GM12878 (cell line): ENCODE results near the gene KRTAP2-4. TPM values are rescaled to one million over a fixed set of nuclear protein-coding genes. Genes with fewer than 3 reads are reported as not detected.

Source experiments
- ATAC-seq: fragments of 200-7000 bp; cut with Tn5 transposase; 3 replicates; pipeline ENCODE4 v1.9.1; 2020; ENCODE audit warnings: mild to moderate bottlenecking, moderate library complexity
- BruUV-seq: library from RNA; stranded (reverse); fragments of 400-500 nt; replicated peaks from 2 replicates; lab custom pipeline; 2021; lab: Mats Ljungman, UMichigan
- CTCF ChIA-PET: fragments of 300-600 bp; sonication (Branson Sonifier 250); formaldehyde crosslinking; extraction: SDS; loops from one replicate; lab custom pipeline; 2021; ENCODE audit warnings: inconsistent platforms; lab: Yijun Ruan, JAX
- POLR2A ChIA-PET: fragments of 350-600 bp; formaldehyde crosslinking; extraction: SDS; loops from one replicate; lab custom pipeline; 2021; ENCODE audit warnings: inconsistent platforms; lab: Charles Lee
- RAD21 ChIA-PET: fragments of 300-600 bp; sonication (Branson Sonifier 250); formaldehyde crosslinking; loops from one replicate; lab custom pipeline; 2023; ENCODE audit warnings: antibody characterized with exemption; ENCODE audit not compliant: unreplicated experiment; lab: Charles Lee
- SMC1A ChIA-PET: fragments of 300-600 bp; sonication (Branson Sonifier 250); formaldehyde crosslinking; loops from one replicate; lab custom pipeline; 2023; ENCODE audit not compliant: unreplicated experiment, uncharacterized antibody; lab: Charles Lee
- DNase-seq: peaks from one replicate; pipeline ENCODE4 v3.0.0-alpha.2; 2011; ENCODE audit warnings: low read depth, low spot score
- FAIRE-seq: peaks from 3 replicates; lab custom pipeline; 2011; peaks lifted over from hg19 to GRCh38; lab: Jason Lieb, UNC
- H2AFZ ChIP-seq: 2 replicates; pipeline ENCODE4 v1.6.0; 2011; ENCODE audit warnings: low read depth, low read length, control low read depth; ENCODE audit not compliant: control insufficient read depth
- H3K27ac ChIP-seq: 2 replicates; pipeline ENCODE4 v1.5.1; 2011; ENCODE audit warnings: control low read depth; ENCODE audit not compliant: control insufficient read depth, insufficient read depth
- H3K27me3 ChIP-seq, 2 experiments: replicated peaks in 1 of 2; 2 replicates each; pipeline versions ENCODE4 v1.6.0 to v1.6.1; 2011; ENCODE audit warnings: low read length in 1 of 2; ENCODE audit not compliant: control insufficient read depth in 2 of 2, insufficient read depth in 2 of 2
- H3K36me3 ChIP-seq, 2 experiments: 2 replicates each; pipeline ENCODE4 v1.5.1; 2011; ENCODE audit warnings: low read length in 1 of 2; ENCODE audit not compliant: control insufficient read depth in 2 of 2, insufficient read depth in 2 of 2
- H3K4me1 ChIP-seq: 2 replicates; pipeline ENCODE4 v1.6.1; 2011; ENCODE audit warnings: mild to moderate bottlenecking, low read length, moderate library complexity, mixed read lengths; ENCODE audit not compliant: control insufficient read depth, insufficient read depth
- H3K4me2 ChIP-seq: 2 replicates; pipeline ENCODE4 v1.6.0; 2011; ENCODE audit warnings: control low read depth; ENCODE audit not compliant: control insufficient read depth, insufficient read depth
- H3K4me3 ChIP-seq: fragments of 200-600 bp; sonication (generic); 2 replicates; pipeline ENCODE4 v1.5.1; 2016
- H3K79me2 ChIP-seq: 2 replicates; pipeline ENCODE4 v1.6.0; 2011; ENCODE audit warnings: low read length; ENCODE audit not compliant: control insufficient read depth, insufficient read depth
- H3K9ac ChIP-seq: 2 replicates; pipeline ENCODE4 v1.8.0; 2011; ENCODE audit warnings: low read length, control low read depth, mixed read lengths; ENCODE audit not compliant: control insufficient read depth, insufficient read depth
- H3K9me3 ChIP-seq: replicated peaks from 3 replicates; pipeline ENCODE4 v1.5.1; 2011; ENCODE audit warnings: mild to moderate bottlenecking, low read length; ENCODE audit not compliant: control insufficient read depth, insufficient read depth
- H4K20me1 ChIP-seq: 2 replicates; pipeline ENCODE4 v1.6.0; 2011; ENCODE audit not compliant: control insufficient read depth, insufficient read depth
- ATF7 ChIP-seq: fragments of 450-650 bp; IDR thresholded peaks from 2 replicates; pipeline ENCODE4 v1.6.1; 2016; ENCODE audit warnings: low read depth, mild to moderate bottlenecking
- DPF2 ChIP-seq: fragments of 450-650 bp; IDR thresholded peaks from 2 replicates; pipeline ENCODE4 v1.6.1; 2017; ENCODE audit warnings: mild to moderate bottlenecking
- GATAD2B ChIP-seq: fragments of 450-650 bp; conservative IDR thresholded peaks from 2 replicates; pipeline ENCODE4 v1.6.1; 2017; ENCODE audit warnings: low read depth, mild to moderate bottlenecking, moderate library complexity
- HDAC2 ChIP-seq: fragments of 200-600 bp; sonication (generic); IDR thresholded peaks from 2 replicates; pipeline ENCODE4 v1.6.1; 2017
- KLF5 ChIP-seq: fragments of 450-650 bp; IDR thresholded peaks from 2 replicates; pipeline ENCODE4 v1.6.1; 2014; ENCODE audit warnings: mild to moderate bottlenecking; ENCODE audit not compliant: partially characterized antibody
- MEF2B ChIP-seq: fragments of 450-650 bp; IDR thresholded peaks from 2 replicates; pipeline ENCODE4 v1.6.1; 2018; ENCODE audit warnings: mild to moderate bottlenecking, moderate library complexity; ENCODE audit not compliant: partially characterized antibody, poor library complexity, severe bottlenecking
- PAX5 ChIP-seq: IDR thresholded peaks from 2 replicates; pipeline ENCODE4 v1.6.1; 2011; ENCODE audit warnings: low read depth, low read length, borderline replicate concordance
- POLR2A ChIP-seq: IDR thresholded peaks from 2 replicates; pipeline ENCODE4 v1.6.1; 2011; ENCODE audit warnings: low read depth, mild to moderate bottlenecking, low read length
- POU2F2 ChIP-seq: IDR thresholded peaks from 3 replicates; pipeline ENCODE4 v1.6.1; 2011; ENCODE audit warnings: low read depth, mild to moderate bottlenecking, low read length, borderline replicate concordance
- SMAD1 ChIP-seq: fragments of 450-650 bp; IDR thresholded peaks from 2 replicates; pipeline ENCODE4 v1.6.1; 2018; ENCODE audit warnings: mild to moderate bottlenecking, low read depth; ENCODE audit not compliant: partially characterized antibody
- STAT3 ChIP-seq: IDR thresholded peaks from 2 replicates; pipeline ENCODE4 v1.6.1; 2011; ENCODE audit warnings: low read depth, low read length, improper control_type of control experiment
- WGBS: methylation state at CpG from one replicate; pipeline ENCODE4 v1.1.6; 2016; ENCODE audit warnings: low lambda C conversion rate; ENCODE audit not compliant: insufficient replicate concordance, insufficient coverage; ENCODE audit errors: missing lambda C conversion rate; 5-methylcytosine and 5-hydroxymethylcytosine counted together
- in situ Hi-C: fragments of 300-500 bp; cut with MboI; formaldehyde crosslinking; loops from 9 replicates; pipeline ENCODE4 v1.14.3; 2018; ENCODE audit warnings: mixed read lengths
- intact Hi-C: fragments of 100-400 bp; cut with micrococcal nuclease; formaldehyde crosslinking; loops from one replicate; pipeline ENCODE4 v1.14.2; 2022; ENCODE audit not compliant: unreplicated experiment
- polyA plus RNA-seq, 11 experiments: library from polyadenylated mRNA; depleted of rRNA in 4 of 11; unstranded in 6 of 11; stranded (reverse) in 5 of 11; fragments of >200 nt; fragmentation: Nextera tagmentation in 4 of 11; fragmentation: Illumina TruSeq in 1 of 11; extraction: Ambion mirVana in 4 of 11; extraction: Trizol in 1 of 11; gene quantifications; 1 replicate in 1 of 11; 2 replicates in 10 of 11; pipeline versions ENCODE4 v1.2.1 to v1.2.3, GENCODE V29; 2011 to 2016; ENCODE audit warnings: inconsistent platforms in 2 of 11, missing spikeins in 2 of 11, low read depth in 1 of 11
- total RNA-seq, 4 experiments: library from RNA; depleted of rRNA in 3 of 4; stranded (reverse); fragments of >200 nt in 3 of 4; fragmentation: Illumina TruSeq in 1 of 4; extraction: Trizol in 1 of 4; gene quantifications; 2 replicates each; pipeline versions ENCODE4 v1.2.1 to v1.2.3, GENCODE V29; 2013 to 2021
- TF ChIP-seq, protein P1 (sequence below): IDR thresholded peaks from 2 replicates; pipeline ENCODE4 v1.6.1; 2012; ENCODE audit warnings: improper control_type of control experiment, low read depth, low read length; ENCODE audit not compliant: insufficient replicate concordance

Gene KRTAP2-4
- total and polyA plus RNA-seq, 10 of the 15 experiments (the other 5 are each of a cell fraction or from before 2014, with no cell fraction given), result not detected

DNA sequence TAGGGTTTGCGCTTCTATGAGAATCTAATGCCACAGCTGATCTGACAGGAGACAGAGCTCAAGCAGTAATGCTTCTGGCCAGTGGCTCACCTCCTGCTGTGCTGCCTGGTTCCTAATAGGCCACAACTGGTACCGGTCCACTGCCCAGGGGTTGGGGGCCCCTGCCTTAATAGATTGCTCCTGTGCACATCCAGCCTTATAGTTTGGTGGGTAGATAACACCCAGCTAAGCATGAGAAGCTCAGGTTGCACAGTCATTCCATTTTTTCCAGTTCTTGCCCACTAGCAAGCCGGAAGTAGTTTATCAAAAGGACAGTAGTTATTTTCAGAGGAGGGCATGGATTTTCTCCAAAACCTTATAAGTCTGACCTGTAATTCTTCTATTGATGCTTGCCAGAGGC, 46.3 kb downstream of the KRTAP2-4 start:
- RAD21 ChIA-PET, result no interaction called here
- FAIRE-seq (no peak), DNase-seq (no peak), ATAC-seq (no peak)
- no peak for TF ChIP-seq MEF2B
- Histone ChIP-seq H3K27me3 (no peaks in the 10 kb centered on the region; a peak in 2 of 4 replicates), H2AFZ (no peak overlapping the region), H3K4me3 (no peak overlapping the region), H3K79me2 (no peaks in the 10 kb centered on the region), H3K27ac (no peak overlapping the region), H3K9me3 (no peaks in the 10 kb centered on the region), H3K4me1 (no peaks in the 10 kb centered on the region), H3K36me3 (no peaks in the 10 kb centered on the region), H3K9ac (no peak overlapping the region), H4K20me1 (no peaks in the 10 kb centered on the region), H3K4me2 (no peak overlapping the region)
- in situ Hi-C loops, result no loop called here
- CTCF ChIA-PET, result interaction anchor here (1.2 kb wide), 1 partner anchor 10 kb away, joined by 3 read pairs; the partner anchor contains the start of gene KRTAP1-4
- POLR2A ChIA-PET, result interaction anchor here (0.6 kb wide), 1 partner anchor 95 kb away, joined by 3 read pairs; no protein-coding TSS in a partner anchor
- BruUV-seq, result no TSS peak
- SMC1A ChIA-PET, result no interaction called here
- 63% methylated on average over 3 of the region's 3 CpGs for WGBS
- intact Hi-C loops, result no loop called here

DNA sequence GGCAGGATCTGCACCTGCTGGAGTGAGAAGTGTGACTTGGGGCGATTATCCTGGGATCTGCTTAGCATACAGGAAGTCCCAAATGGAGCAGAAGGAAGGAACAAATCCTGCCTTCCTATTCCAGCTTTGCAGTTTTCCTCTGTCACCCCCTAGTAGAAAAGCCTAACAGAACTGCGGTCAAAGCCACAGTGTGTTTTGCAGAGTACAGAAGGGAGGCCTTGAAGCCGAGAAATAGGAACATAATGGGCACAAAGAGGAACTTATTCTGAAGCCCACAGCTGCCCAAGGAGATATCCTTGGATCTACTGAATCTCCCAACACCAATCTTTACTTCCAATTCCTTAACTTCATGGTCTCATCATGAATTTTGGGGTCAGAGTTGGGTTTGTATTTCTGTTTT, 47.1 kb downstream of the KRTAP2-4 start:
- ChIA-PET CTCF (no interaction called here), POLR2A (no interaction called here), RAD21 (no interaction called here), SMC1A (no interaction called here)
- H3K27ac ChIP-seq, result no peak overlapping the region
- intact Hi-C loops (no loop called here), in situ Hi-C loops (no loop called here)
- H2AFZ ChIP-seq, result no peak overlapping the region
- no peaks in the 10 kb centered on the region for H3K36me3 ChIP-seq
- H3K79me2 ChIP-seq, result no peaks in the 10 kb centered on the region
- H3K4me1 ChIP-seq, result no peaks in the 10 kb centered on the region
- H4K20me1 ChIP-seq, result no peaks in the 10 kb centered on the region
- H3K4me2 ChIP-seq, result no peak overlapping the region
- ATAC-seq, result no peak
- BruUV-seq, result no TSS peak
- H3K4me3 ChIP-seq, result no peak overlapping the region
- no peaks in the 10 kb centered on the region for H3K9me3 ChIP-seq
- 47% methylated on average over 3 of the region's 3 CpGs for WGBS
- FAIRE-seq, result no peak
- DNase-seq, result no peak
- H3K27me3 ChIP-seq, result no peaks in the 10 kb centered on the region; a peak in 2 of 4 replicates
- H3K9ac ChIP-seq, result no peak overlapping the region
- TF ChIP-seq ATF7 (no peak), POU2F2 (no peak), HDAC2 (no peak), PAX5 (no peak), GATAD2B (no peak), DPF2 (no peak), STAT3 (no peak), SMAD1 (no peak), KLF5 (no peak), POLR2A (no peak)
- TF ChIP-seq, protein P1, sequence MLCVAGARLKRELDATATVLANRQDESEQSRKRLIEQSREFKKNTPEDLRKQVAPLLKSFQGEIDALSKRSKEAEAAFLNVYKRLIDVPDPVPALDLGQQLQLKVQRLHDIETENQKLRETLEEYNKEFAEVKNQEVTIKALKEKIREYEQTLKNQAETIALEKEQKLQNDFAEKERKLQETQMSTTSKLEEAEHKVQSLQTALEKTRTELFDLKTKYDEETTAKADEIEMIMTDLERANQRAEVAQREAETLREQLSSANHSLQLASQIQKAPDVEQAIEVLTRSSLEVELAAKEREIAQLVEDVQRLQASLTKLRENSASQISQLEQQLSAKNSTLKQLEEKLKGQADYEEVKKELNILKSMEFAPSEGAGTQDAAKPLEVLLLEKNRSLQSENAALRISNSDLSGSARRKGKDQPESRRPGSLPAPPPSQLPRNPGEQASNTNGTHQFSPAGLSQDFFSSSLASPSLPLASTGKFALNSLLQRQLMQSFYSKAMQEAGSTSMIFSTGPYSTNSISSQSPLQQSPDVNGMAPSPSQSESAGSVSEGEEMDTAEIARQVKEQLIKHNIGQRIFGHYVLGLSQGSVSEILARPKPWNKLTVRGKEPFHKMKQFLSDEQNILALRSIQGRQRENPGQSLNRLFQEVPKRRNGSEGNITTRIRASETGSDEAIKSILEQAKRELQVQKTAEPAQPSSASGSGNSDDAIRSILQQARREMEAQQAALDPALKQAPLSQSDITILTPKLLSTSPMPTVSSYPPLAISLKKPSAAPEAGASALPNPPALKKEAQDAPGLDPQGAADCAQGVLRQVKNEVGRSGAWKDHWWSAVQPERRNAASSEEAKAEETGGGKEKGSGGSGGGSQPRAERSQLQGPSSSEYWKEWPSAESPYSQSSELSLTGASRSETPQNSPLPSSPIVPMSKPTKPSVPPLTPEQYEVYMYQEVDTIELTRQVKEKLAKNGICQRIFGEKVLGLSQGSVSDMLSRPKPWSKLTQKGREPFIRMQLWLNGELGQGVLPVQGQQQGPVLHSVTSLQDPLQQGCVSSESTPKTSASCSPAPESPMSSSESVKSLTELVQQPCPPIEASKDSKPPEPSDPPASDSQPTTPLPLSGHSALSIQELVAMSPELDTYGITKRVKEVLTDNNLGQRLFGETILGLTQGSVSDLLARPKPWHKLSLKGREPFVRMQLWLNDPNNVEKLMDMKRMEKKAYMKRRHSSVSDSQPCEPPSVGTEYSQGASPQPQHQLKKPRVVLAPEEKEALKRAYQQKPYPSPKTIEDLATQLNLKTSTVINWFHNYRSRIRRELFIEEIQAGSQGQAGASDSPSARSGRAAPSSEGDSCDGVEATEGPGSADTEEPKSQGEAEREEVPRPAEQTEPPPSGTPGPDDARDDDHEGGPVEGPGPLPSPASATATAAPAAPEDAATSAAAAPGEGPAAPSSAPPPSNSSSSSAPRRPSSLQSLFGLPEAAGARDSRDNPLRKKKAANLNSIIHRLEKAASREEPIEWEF, result no peak
